CD4-positive, alpha-beta T cell treated with Interleukin-15 for 1 hour (primary cell): Measurements from ENCODE around the gene COMMD6.

Experiments used
- DNase-seq: peaks from one replicate; pipeline ENCODE4 v3.0.0-alpha.2; 2020

Gene COMMD6

DNA sequence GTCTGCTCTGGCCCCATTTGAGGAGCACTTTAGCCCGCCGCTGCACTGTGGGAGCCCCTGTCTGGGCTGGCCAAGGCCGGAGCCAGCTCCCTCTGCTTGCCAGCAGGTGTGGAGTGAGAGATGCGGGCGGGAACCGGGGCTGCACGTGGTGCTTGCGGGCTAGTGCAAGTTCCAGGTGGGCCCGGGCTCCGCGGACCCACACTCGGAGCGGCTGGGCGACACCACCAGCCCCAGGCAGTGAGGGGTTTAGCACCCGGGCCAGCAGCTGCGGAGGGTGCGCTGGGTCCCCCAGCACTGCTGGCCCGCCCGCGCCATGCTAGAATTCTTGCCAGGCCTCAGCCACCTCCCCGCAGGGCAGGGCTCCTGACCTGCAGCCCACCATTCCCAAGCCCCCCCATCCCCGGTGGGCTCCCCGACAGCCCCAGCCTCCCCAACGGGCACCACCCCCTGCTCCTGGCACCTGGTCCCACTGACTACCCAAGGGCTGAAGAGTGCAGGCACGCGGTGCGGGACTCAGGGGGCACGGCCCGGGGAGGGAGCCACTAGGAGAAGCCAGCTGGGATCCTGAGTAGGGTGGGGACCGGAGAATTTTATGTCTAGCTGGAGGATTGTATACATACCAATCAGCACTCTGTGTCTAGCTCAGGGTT lies 19.1 kb downstream of the COMMD6 start:
- DNase-seq, result no peak

DNA sequence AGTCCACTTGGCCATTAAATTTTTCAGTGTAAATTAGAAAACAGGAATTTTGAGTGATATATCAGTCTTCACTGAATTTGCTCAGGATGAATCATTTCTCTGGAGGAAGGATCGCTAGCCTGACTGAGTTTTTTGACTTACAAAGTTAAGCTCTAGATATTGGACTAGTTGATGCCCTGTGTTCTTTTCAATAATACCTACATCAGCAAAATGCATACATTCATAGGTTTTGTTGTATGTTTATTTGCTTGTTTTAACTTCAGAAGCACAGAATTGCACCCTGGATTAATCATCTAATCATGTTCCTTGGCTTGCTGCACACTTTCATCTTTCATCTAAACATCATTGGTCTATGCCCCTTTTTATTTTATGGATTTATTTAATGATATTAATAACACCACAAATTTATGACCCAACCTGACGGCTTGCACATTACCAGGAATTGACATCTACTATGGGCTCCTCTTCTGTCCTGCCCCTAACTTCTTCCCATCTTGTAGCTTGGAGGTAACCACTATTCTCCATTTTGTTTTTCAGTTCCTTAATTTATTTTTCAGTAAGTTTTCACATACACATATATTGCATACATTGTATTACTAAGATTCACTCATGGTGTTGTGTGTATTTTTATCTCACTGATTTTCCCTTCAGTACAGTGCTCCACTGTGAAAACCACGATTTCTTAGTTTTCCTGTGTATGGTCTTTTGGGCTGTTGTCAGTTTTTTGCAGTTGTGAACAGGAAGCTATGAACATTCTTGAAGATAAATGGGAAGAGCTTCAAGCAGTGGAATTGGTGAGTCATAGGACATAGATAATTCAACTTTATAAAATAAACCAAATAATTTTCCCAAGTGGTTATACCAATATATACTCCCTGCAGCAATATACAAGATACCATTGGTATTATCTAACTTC lies 23.3 kb downstream of the COMMD6 start:
- DNase-seq, result no peak

DNA sequence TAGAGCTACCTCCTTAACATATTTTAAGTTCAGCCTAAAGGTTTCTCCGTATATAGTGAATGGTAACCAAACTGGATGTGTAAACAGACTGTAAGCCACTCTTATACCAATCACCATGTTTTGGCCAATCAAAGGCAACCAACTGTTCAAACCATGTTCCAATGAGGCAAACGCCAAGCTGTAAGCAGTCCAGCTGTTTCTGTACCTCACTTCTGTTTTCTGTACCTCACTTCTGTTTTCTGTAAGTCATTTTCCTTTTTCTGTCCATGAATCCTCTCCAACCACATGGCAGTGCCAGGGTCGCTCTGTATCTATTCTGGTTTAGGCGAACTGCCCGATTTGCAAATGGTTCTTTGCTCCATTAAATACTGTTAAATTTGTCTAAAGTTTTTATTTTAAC lies 24.4 kb downstream of the COMMD6 start:
- DNase-seq, result no peak

DNA sequence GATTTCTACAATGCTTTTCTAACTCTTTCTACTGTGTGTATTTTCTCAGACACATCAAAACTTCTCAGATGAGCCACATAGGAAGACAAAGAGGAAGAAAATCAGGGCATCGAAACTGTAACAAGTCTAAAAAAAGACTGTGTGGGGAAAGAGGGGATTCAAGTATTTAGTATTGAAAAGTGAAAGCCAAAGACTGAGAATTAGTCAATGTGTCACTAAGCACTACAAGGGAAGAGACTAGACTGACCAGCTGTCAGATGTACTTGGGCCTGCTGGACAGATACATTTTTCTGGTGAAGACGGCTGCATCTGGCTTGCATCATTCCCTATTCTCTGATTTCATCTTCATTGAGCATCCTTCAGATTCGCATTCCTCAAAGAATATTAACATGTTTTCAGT lies 25.4 kb downstream of the COMMD6 start:
- no peak for DNase-seq

DNA sequence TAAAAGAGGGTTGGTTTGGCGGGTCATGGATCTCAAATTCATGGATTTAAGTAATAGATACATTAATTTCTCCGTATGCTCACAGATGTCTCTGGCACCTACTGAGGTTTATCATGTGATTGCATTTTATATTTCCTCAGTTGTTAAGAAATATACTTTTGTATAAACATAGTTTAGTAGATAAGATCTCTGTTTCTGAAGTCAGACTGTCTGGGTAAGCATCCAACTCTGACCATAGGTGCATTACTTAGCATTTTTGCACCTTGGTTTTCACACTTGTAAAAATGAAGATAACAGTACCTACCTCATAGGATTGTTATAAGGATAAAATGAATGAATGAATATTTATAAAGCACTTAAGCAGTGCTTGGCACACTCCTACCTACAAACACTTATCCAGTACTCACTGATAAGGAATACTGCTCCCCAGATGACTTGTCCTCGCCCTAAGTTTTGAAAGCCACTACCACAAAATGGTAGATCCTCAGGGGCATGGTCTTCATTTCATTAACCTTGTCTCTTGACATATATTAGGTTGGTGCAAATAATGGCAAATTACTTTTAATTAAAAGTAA lies 26.5 kb downstream of the COMMD6 start:
- DNase-seq, result no peak

DNA sequence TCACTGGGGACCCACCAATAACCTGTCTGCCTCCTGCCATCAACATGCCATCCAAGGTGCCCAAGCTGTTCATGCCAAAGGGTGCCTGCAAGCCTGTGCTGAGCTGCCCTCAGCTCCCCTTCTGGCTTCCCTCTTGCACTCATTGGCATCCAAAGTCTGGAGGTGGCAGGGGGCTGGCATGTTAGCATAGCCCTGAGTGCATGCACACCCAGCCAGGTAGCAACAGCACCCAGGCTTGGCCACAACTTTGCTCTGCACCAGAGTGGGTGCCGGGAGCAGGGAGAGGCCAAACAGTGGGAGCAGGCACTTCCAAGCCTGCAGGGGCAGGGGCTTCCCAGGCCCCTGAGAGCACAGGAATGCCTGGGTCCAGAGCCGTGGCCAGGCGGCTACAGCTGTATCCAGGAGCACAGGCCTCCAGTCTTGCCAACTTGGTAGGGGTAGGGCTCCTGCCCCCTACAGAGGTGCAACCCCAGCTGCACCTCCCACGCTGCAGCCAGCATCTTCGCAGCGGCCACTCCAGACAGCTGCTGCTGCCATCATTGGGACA lies 29.6 kb downstream of the COMMD6 start:
- DNase-seq, result no peak

DNA sequence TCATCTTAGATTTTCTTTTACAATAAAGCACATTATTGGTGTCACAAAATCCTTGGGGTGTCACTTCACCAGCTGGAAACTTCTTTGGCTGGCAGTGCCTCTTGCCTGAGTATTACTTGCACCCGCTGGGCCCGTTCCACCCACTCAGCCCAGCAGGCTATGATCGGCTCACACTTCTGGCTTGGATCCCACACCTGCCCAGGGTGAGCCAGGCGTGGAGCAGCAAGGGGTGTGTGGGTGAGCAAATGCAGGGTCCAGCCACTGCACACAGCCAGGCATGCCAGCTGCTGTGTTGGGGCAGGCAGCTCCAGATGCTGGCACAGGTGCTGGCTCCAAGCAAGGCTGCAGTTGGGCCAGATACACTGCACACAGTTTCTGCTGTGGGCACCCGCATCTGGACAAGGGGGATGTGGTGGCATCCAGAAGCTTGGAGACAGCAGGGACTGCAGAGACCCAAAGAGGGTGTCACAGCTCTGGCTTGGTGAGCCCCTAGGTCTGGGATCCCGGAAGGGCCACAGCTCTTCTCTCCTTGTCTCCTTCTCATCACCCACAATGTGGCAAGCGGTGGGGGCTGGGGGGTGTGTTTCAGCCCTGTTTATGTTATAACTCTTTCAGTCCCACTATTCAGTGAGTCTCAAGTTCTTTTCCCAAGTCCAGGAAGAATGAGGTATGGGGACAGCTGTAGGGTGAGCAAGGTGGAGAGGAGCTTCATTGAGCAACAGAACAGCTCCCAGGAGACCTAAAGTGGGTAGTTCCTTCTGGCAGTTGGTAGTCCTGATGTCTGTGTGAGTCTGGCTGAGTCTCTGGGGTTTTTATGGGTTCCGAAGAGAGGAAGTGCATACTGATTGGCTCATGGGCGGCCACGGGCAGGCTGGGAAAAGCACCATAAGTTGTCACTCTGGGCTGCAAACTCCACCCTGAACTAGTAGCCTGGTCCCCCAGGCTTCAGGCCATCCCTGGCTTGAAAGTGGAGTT lies 30.3 kb downstream of the COMMD6 start:
- no peak for DNase-seq

DNA sequence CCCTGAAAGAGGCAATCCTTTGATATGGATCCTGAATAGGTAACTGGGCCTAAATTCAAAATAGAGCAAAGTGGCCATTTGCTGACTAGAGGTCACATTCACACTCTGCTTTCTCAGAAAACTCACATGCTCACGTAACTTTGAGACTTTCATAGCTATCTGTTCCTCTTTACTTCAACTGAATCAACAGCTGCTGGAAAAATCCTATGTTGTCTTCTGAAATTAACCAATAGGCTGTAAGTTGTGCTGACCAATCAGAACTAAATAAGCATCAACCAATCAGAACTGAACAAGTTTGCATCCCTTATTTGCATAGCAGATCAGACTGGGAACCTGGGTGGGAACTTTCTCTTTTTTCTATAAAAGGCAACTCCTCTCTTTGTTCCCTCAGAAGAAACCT lies 31.6 kb downstream of the COMMD6 start:
- no peak for DNase-seq

DNA sequence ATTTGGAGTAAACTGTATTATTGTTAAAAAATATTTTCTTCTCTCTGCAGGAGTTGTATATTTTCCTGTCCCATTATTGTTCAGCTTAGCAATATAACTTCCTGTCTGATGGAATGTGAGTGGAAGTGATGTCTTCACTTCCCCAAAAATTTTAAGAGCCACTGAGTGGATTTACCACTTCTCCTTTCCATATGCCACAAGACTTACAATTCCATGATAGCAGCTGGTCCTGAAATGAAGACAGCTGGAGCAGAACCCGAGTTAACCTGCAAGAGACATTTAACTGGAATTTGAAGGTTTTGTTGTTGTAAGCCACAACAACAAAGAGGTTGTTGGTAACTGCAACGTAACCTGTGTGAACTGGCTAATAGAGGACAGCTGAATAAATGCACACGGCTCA lies 32.3 kb downstream of the COMMD6 start:
- DNase-seq, result no peak

DNA sequence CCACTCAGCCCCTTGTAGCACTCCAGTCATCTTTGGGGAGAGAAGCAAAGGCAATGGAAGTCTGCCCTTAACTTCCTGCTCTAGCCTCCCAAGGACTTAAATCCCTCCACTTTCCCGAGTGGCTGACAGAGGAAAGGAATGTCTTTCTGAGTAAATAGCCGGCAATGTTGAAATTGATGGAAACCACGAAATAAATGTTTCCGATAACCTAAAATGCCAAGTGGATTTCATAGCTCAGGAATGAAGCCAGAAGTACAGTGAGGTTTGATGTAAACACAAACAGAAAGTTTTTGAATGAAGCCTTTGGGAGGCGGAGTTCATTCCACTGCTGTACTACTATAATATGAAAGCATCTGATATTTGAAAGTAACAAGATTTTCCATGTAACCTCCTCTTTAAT lies 41.7 kb downstream of the COMMD6 start:
- no peak for DNase-seq

DNA sequence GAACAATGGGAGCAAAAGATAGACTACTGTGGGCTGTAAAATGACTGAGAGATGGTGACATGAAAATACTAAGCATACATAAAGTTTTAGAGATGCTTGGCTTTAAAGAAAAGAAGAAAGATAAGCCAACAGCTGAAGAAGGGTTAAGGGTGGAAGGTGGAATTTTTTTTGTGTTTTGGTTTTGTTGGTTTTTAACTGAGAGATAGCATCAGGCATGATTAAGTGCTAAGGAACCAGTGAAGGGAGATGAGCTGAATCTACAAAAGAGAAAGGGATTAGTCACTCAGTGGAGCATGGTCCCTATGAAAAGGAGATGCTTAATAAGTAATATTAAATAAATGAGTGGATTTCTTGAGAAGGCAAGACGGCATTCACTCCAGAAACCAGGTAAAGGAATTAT lies 43.1 kb downstream of the COMMD6 start:
- DNase-seq, result no peak

DNA sequence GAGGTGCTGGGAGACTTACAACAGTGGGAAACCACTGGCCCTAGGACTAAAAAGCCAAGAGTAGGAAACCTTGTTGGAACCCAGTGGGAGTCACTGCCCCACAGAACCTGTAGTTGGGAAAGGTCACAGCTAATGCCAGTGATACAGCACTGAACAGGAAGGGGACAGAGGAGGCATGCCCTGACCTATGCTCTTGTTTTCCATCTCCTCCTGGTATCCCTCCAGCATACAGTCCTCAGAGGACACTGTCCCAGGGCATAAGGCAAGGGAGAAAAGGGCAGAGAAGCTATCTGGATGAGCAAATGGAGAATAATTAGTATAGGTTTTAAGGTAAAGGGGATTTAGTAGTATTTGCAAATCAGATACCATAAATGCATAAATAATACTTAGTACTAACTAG lies 44.5 kb downstream of the COMMD6 start:
- DNase-seq, result no peak

DNA sequence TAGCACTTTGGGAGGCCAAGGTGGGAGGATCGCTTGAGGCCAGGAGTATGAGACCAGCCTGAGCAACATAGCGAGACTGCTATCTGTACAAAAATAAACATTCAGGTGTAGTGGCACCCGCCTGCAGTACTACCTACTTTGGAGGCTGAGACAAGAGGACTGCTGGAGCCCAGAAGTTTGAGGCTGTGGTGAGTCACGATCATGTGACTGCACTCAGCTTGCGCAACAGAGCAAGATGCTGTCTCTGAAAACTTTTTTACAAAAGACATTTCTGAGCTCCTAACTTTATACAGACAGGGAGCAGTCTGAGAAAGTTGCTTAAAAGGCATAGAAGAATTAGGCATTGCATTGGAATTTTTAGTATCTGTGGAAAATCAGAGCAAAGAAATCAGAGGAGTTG lies 45.3 kb downstream of the COMMD6 start:
- no peak for DNase-seq

DNA sequence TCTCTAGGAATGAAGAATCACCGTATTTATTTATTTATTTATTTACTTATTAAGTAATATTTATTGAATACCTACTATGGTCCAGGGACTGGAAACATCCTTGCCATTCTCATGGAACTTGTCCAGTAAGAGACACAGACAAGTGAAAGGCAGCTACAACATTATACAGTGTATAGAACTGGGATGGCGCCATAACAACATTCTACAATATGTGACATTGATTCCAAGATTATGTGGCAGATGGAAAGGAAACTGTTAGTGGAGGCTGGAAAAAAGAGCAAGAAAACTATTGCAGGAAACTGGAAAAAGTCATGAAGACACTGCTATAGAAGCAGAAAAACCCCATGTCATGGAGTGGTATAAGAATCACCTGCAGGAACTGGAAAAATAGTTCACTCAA lies 46.3 kb downstream of the COMMD6 start:
- DNase-seq, result no peak

DNA sequence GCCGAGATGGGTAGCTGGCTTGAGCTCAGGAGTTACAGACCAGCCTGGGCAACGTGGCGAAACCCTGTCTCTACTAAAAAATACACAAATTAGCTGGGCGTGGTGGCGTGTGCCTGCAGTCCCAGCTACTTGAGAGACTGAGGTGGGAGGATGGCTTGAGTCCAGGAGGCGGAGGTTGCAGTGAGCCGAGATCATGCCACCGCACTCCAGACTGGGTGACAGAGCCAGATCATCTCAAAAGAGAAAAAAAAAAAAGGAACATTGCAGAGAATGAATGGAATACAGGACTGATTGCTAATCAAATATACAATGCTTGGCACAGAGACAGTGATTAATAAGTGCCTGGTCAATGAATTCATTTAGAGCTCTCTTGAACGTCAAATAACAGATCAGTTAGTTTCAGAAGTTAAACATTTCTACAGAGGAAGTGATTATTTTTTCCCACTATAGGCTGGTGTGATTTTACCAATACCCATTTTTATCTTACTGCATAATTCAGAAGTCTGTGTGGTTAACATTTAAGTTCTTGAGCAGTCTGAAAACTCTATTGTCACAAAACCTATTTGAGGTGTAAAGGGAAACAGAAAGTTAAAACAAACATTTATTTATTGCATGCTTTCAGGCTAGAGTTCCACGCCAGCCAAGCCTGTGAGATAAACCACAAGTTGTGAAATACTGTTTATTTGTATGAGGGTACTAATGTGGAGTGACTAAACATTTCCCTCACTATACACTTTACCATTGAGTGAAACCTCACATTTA lies 48.0 kb downstream of the COMMD6 start:
- DNase-seq, result no peak

DNA sequence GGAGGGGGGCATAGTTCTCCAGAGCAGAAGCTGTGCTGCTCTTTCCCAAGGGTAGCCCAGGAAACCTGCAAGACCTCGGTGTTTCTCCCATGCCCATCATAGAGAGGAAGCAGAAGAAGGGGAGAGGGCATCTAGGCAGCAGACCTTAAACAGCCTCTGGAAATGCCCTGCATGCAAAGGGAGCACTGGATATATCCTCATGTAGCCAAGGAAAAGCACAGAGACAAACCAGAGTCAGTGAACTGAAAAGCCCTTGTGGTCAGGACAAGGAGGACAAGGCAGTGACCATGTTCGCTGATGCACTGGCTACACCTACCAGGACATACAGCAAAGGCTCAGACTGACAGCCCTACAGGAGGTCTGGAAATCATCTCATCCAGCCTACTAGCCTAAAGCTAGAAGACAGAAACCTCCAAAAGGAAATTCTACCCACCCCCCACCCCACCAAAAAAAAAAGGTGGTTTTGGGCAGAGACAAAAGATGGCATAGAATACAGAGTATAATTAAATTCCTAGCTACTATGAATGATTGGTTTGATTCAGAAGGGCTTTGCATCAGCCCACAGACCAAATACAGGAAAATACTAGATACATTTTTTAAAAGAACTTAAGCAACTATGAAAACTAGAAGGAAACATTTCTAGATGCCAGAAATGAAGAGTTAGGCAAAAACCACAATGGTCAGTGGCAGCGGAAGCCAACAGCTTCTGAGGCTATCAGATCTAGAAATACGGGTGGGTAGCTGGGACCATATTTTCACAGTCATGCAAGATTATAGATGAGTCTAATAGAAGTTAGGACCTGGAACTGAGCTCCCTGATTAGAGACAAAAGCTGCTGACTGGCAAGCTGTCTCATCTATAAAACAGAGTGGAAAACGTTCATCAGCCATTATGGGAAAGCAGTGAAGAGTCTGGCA lies 51.2 kb downstream of the COMMD6 start:
- DNase-seq, result no peak

DNA sequence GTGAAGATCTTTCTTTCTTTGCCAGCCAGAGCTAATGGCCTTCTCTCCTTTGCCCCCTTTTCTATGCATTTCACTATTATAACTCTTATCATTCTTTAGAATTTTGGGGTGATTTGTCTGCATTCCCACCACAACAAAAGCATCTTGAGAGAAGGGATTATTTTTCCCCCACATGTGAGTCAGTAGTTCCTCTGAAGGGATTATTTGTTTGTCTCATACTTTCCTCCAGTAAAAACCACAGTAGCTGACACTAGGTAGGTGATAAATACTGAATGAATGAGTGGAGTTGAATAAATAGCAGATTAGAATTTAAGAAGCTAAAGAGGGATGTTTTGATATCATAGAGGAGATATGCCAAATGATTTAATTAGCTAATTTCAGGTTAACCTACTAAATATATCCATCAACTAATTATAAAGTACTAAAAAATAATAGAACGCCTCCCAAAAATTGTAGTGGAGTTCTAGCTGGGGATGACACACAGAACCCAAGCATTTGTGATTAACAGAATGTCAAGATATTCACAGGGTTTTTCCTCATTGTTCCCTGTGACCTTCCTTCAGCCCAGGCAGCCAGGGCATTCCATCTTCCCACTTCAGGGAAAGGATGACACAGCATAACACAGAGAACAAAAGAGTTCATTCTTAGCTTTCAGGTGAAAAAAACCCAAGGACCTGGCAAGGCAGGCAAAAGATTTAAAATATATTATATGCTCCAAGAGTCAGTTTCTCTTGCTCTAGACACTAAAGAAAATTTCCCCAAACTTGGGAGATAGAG lies 52.2 kb downstream of the COMMD6 start:
- no peak for DNase-seq

DNA sequence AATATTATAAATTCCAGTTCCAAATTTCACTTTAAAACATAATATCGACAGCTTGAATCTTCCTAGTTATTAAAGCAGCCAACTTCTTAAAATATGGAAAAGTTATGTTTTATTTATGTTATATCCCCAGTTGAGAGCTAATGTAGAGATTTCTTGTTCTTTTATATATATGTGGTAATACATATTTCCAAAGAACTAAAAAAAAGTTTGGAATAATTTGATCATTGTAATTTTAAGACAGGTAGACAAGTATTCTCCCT lies 54.9 kb downstream of the COMMD6 start:
- no peak for DNase-seq

DNA sequence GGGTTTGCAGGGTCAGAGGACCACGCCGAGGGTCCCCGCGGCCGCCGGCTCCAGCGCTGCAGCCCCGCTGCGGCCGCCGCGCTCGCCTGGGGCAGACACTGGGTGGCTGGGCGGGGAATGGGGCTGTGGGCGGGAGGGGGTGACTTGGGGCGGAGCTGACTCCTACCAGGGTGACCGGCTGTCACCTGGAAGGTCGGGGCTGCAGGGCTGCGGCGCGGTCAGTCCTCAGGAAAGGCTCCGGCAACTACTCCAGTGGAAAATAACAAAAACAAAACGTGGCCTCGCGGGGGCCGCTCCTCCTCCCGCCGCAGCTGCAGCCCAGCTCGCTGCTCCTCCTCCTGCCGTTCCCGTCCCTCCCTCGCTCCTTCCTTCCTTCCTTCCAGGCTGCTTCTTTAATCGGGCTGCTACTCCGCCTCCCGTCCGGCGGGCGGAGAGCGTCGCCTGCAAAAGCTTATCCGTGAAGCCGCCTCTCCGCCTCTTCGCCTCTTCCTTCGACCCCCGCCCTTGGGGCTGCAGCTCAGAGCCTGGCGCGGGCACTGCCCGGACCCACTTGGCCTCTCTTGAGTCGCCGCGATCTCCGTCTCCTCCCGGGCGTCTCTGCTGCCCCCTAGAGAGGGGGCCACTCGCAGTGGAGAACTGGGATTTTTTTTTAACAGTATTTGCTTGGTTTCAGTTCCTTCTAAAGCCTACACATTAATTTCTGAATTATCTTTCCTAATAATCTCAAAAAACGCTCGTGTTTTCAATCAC lies 55.4 kb downstream of the COMMD6 start, which contains the start of gene TBC1D4:
TBC1D4 (minus strand) TSS at position 100 of the 750 bp plus-strand sequence. CDS start 402 bp downstream, outside the sequence.
- DNase-seq, result peak; percentile 66
